ENCODE data around the gene ADAP2.

ADAP2 gene

GRCh38 chr17:31007695-31008373 lies 86.1 kb downstream of the ADAP2 start:
- no peak for TF ChIP-seq ZFP37 (tag by site-specific recombination; IDR thresholded peaks at IDR 0.05)
- TF ChIP-seq ZNF280C (tag by site-specific recombination; IDR thresholded peaks at IDR 0.05), result no peak
- TF ChIP-seq REST (tag by site-specific recombination; IDR thresholded peaks at IDR 0.05), result peak; percentile 41
- no peak for TF ChIP-seq ZNF514 (tag by site-specific recombination; IDR thresholded peaks at IDR 0.05)
- TF ChIP-seq PRDM10 (tag by site-specific recombination; IDR thresholded peaks at IDR 0.05), result peak; percentile 89
- TF ChIP-seq TSHZ1 (tag by site-specific recombination; IDR thresholded peaks at IDR 0.05; ENCODE audit: borderline replicate concordance), result no peak
- peak; percentile 49; the same call in 1 of the 2 replicates for TF ChIP-seq ZNF366 (tag by site-specific recombination; conservative IDR thresholded peaks at IDR 0.05)
- 0 out of 2 replicates have a peak, but pooled peaks have one; percentile 7 for TF ChIP-seq GLIS1 (tag by site-specific recombination; IDR thresholded peaks at IDR 0.05)
- H3K9me3 ChIP-seq (ENCODE audit: control insufficient read depth, insufficient read depth, low read depth, low read length), result no peaks in the 10 kb centered on the region
- peak overlapping the region; percentile 97 for H3K27ac ChIP-seq (ENCODE audit: extremely low read depth, low read depth, low read length)
- POLR2A ChIA-PET, result interaction anchor here (0.6 to 2.7 kb wide), 12 partner anchors 9 to 262 kb away, joined by 3 to 13 read pairs (median 5); partner anchors contain the start of genes CRLF3, NF1, RNF135 and TEFM
- peaks cover 0 to 1% of the 10 kb centered on the region in 2 experiments; a peak in 1 of 3 replicates for H3K36me3 ChIP-seq (ENCODE audit: control insufficient read depth in 2 of 2, insufficient read depth in 1 of 2, low read length in 2 of 2)
- CTCF ChIA-PET, result interaction anchor here (0.6 to 1.3 kb wide), 7 partner anchors 8 to 262 kb away, joined by 3 to 5 read pairs (median 3); no protein-coding TSS in a partner anchor
- H3K4me3 ChIP-seq (ENCODE audit: low read depth, low read length), result peak overlapping the region; percentile 70
- peaks cover 3% of the 10 kb centered on the region; the same call in 1 of the 2 replicates for H3K4me1 ChIP-seq (ENCODE audit: control insufficient read depth, insufficient read depth, low read length)
